Activated T-helper 9 cell treated with anti-CD3 and anti-CD28 coated beads, Interleukin-2, amount 50 U/mL, for 16 hours (primary cell): Measurements from ENCODE around the gene APPL2.

Experiments
- DNase-seq: peaks from one replicate; pipeline ENCODE4 v3.0.0-alpha.2; 2020; ENCODE audit warnings: low read depth

APPL2 gene, protein sequence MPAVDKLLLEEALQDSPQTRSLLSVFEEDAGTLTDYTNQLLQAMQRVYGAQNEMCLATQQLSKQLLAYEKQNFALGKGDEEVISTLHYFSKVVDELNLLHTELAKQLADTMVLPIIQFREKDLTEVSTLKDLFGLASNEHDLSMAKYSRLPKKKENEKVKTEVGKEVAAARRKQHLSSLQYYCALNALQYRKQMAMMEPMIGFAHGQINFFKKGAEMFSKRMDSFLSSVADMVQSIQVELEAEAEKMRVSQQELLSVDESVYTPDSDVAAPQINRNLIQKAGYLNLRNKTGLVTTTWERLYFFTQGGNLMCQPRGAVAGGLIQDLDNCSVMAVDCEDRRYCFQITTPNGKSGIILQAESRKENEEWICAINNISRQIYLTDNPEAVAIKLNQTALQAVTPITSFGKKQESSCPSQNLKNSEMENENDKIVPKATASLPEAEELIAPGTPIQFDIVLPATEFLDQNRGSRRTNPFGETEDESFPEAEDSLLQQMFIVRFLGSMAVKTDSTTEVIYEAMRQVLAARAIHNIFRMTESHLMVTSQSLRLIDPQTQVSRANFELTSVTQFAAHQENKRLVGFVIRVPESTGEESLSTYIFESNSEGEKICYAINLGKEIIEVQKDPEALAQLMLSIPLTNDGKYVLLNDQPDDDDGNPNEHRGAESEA

DNA sequence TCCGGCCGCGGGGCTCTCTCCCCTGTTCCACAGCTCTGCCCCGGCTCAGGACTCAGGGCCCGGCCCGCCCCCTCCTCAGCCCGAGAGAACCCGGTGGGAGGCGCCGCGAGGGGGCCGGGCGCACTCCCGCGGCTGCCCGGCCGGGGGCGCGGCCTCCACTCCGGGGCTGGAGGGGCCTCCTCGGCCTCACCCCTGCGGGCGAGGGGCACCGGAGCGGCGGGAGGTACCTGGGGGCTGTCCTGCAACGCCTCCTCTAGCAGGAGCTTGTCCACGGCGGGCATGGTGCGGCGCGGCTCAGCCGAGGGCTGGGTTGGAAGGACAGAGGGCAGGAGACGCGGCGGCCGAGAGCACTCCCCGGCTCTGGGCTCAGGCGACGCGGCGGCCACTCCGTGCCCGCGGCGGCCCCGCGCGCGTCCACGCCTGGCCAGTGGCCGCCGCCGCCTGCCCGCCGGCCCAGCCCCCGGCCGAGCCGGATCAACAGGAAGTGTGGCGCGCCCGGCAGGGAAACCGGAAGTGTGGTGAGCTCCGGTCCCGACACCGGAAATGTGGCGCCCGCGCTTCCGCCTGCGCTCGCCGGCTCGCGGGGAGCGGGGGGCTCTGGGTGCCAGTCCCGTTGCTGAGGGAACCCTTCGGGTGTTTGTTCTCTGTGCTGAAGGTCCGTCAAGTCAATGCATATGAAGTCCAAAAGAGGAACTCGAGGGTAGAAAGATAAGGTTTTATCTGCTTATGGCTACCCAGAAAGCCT, at the start of gene APPL2:
APPL2 (minus strand) TSS at position 443 of the 745 bp plus-strand sequence; CDS start at position 281, 162 bp downstream.
- DNase-seq: peak; percentile 72

DNA sequence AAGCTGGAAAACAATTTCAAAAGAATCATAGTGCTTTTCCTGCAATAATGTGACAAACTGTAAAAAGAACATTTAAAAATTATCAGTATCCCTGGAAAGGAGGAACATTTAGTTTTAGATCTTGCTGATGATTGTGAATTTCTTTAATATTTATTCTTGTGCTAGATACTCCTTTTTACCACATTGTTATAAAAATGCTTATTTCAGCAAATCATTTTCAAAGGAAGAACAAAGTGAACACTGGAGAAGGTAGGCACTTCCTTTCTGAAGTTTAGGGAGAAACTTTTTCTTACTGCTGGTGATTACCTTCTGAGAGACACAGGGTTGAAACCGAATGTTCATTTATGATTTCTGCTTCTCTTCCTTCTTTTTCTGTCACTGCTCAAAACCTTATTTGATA, 49.4 kb upstream of the APPL2 start:
- no peak for DNase-seq

DNA sequence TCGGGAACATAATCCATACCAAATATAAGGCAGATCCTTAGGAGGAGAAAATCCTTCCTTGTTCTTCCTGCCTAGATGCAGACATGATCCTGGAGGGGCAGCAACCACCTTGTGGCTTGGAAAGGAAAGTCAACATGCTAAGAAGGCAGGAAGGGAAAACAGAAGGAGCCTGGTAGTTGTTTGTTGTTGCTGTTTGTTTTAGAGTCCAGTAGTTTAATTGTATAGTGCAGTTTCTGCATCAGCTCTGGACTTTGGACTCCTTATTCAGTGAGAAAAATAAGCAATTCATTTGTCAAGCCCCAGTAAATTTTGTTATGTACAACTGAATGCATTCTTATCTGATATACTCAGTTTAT, 45.7 kb upstream of the APPL2 start:
- no peak for DNase-seq

DNA sequence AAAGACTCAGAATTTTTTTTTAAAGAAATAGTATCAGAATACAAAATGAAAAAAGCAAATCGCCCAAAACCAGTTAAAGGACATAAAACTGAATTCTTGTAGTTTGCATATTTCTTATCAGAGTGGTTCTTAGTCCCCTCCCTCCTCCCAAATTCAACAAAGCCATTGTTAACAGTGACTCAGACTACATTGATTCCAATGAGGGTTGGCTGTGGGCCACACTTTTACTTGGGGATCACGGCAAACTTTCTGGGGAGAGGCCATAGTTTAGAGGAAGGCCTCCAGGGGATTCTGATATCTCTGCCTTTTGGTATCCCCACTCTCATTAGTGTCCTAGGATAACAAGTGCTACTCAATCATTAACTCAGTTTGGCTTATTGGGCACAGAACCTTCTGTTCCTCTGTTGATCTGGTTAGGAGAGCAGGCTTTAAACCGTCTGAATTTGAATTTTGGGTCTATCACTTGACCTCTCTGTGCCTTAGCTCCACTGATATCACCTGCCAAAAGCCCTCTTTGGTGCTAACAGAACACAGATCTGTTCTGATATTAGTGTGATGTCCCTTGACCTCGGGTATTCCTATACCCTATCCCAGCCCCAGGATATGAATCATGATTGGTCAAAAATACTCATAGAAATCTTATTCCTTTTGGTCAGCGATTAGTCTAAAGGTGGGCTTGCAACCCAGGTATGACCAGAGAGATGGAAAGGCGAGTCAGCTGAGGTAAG, 45.2 kb upstream of the APPL2 start:
- DNase-seq: no peak

DNA sequence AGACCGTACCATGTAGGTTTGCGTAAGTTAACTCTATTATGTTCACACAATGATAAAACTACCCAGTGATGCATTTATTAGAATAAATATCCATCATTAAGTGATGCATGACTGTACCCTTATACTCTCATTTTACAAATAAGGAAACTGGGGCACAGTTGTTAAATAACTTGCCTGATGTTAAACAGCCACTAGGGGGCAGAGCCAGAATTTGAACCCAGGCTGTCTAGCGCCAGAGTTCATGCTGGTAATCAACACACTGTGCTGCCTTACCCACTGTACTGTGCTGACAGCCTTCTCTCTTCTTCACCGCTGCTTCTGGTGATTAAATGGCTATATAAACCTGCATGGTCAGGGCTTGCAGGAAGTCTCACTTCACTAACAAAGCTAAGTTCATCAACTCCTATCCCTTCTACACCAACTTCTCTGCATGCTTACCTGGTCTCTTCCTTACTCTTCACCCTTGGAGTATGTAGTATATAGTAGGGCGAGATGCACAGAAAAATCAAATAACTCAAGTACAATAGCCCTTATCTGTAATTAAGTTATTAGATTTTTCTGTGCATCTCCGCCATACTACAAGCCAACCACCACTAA, 43.6 kb upstream of the APPL2 start:
- peak; percentile 10 for DNase-seq

DNA sequence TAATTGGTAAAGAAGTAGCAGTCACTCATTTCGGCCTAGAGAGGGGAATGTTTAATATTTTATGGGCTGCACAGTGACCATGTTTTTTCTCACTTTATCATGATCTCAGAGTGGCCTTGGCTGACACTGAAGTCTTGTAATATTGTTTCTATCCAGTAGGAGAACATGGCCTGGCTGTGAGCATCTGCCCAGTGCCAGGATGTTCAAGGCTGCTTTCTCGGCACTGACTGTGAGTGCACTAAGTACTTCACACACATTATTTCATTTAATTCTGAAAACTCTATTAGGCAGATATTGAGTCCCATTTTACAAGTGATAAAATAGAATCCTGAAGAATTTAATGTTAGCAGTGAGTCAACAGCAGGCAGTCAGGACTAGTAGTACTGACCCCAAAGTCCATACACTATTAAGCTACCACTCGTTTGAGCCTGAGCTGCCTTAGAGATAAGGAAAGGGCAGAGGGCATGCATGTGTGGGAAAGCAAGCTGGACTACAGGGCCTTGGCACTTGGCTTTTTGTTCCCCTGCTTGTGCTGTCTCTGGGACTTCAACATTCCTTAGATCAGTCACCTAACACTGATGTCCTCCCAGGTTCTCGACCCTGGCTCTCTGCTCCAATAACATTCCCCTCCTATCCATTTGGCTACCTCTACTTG, 42.2 kb upstream of the APPL2 start:
- DNase-seq: no peak

DNA sequence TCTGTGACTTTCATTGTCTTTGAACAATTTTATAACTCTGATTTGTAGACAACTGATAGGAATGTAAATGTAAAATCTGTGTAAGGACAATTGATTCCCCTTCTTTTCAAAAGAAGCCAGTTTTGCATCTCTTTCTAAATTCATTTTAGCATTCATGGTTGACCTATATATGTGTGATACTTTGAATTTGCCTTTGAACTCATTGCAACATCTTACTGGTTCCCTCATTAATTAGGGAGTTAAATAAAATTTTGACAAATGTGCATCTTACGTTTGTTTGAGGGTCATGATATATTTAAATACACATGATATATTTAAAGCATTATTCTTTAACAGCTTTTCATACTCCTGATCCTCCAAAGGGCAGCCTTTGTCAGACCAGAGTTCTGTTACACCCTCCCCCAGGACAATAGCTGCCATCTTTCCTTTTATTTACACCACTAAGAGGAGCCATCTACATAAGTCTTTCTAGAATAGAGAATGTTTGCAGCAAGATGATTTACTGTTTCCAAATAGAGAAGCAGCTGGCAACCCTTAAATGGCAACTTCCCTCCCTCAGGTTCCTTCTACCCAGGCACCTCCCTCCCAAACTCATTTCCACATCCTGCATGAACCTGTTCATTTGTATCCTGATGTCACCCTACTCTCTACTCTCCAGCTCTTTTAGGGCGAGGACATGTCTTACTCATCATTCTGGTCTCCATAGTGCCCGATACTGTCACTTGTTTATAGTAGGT, 40.2 kb upstream of the APPL2 start:
- no peak for DNase-seq

DNA sequence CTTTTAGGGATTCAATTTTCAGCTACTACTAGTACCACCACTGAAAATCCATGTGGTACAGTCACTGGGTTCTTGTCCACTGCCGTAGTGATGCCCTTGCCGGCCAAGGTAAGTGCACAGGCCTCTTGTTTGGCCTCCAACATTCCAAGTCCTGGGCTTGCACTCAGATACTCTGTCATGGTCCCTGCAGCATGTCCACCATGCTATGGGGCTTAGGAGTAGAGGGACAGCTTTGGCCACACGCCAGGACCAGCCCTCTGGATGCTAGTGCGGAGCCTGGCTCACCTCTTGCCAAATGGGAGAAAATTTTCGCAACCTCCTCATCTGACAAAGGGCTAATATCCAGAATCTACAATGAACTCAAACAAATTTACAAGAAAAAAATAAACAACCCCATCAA, 38.6 kb upstream of the APPL2 start:
- no peak for DNase-seq

DNA sequence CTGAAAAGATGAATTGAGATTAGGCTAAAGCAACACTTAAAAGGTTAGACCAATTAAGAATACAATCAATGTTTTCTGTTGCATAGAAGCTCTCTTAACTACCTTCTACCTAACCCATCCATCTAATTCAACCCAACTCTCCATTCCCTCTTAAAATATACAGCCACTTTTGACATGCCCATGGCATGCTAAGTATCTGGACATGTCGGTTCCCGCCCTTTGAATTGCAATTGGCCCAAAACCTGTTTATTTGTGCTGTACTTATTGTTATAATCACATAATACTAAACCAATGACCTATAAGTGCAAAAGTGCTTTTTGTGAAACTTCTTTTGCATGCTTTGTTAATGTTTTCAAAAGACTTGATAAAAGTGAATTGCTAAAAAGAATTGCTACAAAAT, 37.6 kb upstream of the APPL2 start:
- DNase-seq: no peak

DNA sequence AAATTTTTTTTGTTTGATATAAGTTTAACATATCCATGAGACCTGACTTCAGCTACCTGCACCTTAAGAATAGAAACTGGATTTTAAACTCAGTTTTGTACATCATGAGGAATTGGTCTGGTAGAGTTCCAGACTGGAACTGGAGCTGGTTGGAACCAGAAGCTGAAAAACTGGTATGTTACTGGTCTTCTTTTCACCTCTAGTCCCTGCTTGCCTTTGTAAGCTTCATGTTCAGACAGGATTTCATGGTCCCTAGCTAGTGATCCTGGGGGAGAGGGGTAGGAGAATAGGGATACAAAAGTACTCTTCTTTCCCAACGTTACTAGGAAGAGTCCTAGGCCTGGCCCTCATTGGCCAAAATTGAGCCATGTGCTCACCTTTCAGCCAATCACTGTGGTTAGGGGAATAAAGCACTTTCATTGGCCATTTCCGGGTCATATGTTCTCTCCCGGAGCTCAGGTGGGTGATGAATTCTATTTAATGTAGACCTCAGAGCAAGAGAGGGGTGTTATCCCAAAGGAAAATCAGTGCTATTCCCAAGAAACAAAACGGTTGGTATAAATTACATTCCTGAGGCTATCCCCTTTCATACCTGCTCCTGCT, 36.9 kb upstream of the APPL2 start:
- no peak for DNase-seq

DNA sequence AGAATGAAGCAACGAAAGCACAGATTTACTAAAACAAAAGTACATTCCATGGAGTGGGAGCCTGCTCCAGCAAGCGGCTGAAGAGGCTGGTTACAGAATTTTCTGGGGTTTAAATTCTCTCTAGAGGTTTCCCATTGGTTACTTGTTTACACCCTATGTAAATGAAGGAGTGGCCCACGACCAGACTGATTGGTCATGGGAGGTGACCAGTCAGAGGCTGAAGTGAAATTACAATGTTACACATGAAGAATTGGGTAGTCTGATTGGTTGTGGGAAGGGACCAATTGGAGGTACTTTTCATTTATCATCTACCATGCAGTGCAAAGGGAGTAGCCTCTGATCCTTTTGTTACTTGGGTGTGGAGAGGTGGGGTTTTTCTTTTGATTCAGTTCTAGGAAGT, 36.2 kb upstream of the APPL2 start:
- no peak for DNase-seq

DNA sequence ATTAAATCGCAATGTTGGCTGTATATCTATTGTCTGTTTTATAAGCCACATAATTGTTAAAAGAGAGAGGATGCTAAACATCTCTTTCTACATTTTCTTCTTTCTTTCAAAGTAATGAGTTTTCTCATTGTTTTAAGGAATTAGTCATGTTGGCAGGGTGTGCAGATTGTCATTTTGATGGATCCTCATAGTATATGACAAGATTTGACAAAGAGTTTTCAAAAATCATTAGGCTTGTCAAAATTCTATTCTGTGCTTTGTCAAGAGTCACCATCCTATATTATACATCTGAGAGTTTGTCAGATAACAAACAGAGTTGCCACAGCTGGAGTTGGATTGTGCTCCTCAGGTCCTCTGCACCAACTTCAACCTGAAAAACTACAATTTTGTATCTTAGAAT, 35.4 kb upstream of the APPL2 start:
- DNase-seq: no peak

DNA sequence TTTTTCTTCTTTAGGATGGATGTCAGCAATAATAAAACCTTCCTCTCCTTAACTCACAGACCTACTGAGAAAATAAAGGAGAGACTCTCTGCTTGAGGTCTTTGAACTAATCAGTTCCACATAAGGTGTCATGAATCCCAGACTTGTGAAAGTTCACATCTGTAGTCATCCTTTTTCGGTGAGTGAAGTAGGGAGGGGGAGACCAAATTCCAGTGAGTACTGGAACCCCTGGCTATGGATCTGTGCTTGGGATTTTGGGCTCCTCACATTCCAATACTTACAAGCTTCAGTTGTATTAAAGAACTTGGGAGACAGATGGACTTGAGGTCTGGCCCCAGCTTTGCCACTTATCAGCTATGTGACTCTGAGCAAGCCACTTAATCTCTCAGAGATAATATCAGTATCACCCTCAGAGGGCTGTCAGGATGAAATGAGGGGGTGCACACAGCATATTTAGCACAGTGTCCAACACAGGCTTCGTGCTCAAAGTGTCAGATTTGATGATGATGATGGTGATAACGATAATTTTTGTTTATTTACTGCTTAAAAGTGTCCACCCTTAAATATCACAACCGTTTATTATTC, 34.8 kb upstream of the APPL2 start:
- no peak for DNase-seq

DNA sequence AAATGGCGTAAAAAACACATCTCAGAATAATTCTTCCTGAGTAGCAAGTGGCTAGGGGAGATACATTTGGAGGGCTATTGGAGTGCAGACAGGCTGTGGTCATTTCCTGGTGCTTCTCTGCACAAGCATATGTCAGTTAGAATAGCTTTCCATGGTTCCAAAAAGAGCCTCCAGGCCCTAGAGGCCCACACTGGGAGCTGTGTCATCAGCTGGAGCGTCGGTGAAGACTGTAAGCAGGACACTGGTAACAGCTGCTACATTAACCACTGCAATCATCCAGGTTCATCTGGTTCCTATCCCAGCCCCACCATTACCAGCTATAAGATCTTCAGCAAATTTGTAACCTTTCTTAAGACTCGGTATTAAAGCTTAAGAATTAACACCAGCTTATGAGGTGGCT, 31.7 kb upstream of the APPL2 start:
- no peak for DNase-seq

DNA sequence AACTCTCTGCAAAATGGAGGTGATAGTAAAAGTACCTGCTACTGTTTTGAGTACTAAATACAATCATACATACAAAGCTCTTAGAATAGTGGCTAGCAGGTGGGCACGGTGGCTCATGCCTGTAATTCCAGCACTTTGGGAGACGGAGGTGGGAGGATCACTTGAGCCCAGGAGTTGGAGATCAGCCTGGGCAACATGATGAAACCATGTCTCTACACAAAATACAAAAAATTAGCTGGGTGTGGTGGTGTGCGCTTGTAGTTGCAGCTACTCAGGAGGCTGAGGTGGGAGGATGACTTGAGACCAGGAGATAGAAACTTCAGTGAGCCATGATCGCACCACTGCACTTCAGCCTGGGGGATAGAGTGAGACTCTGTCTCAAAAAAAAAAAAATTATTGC, 28.8 kb upstream of the APPL2 start:
- no peak for DNase-seq

DNA sequence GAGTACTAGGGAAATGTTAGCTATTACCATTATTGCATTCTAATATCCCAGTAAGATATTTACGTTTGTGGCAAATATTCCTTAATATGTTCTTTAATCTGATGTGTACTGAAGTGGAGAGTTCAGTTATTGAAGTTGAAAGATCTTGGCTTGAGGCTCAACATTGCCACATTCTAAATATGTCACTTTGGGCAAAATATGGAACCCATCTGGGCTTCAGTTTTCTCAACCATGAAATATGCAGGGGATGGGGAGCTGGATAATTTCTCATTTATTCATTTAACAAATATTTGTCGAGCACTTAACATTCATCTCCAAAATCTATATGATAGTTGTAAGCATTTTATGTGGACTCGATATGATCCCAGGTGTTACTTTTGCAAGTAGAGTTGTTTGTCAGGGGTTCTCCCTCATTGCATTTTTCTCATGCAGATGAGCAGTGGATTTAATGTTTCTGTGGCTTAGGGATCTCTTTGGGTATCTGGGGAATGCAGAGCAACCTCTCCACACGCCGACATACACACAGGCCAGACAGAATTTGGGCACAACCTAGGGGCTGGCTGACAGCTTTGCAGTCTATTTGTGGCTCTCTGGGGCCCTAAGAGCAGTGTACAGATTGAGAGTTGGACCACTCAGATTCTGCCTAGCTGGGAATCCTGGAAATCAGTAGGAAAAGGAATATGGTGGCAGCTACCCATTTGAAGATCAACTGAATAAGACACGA, 26.6 kb upstream of the APPL2 start:
- DNase-seq: no peak

DNA sequence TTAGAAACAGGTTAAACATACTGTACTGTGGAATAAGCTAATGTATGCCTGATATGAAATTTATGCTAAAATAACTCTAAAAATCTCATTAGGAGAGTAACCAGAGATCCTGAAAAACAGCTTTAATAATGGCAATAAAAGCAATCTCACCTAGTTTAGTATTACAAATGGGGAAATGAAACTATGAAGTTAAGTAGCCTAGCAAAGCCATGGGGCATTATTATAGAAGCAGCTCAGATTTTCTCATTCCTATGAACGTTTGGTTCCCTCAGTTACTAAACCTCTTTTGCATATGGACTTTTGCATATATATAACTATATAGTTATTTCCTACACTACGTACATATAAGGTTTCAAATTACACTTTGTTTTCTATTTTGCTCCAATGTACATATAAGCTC, 25.0 kb upstream of the APPL2 start:
- no peak for DNase-seq

DNA sequence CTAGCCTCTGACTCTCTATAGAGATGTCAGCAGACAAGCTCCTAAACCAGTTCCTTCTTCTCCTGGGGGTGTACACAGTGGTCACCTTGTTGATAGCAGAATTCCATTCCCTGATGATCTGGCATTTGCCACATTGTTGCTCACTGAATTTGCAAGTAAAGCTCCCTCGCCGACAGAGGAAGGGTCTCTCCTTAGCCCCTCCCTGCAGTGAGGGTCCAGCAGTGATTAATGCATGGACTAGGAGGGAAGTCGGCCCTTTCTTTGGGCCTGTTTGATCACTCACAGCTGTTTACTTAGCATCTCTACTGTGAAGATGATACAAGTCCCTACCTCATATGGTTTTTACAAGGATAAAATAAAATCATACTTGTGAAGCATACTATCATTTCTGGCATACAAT, 23.3 kb upstream of the APPL2 start:
- no peak for DNase-seq

DNA sequence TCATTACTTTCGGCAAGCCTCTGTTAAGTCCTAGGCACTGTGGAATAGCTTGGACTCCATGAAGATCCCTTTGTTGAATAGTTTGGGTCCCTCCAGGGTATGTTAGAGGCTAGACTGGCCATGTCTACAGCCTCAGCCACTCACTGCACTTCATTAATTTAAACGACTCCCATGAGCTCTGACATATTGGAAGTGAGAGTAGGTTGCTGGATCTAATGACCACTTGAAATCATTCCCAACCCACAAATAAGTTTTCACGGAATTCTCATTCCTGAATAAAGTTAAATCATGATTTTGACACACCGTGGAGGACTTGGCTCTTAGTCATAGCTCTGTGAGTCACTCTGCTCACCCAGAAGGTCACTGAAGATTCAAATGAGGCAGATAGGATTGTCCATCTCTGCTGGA, 21.4 kb upstream of the APPL2 start:
- no peak for DNase-seq
